GM12801 (cell line): ENCODE results near the gene PDE6A.

Source experiments
- CTCF ChIP-seq: IDR thresholded peaks from one replicate; pipeline ENCODE4 v1.5.1; 2011; ENCODE audit warnings: control low read depth; ENCODE audit not compliant: insufficient read length; ENCODE audit errors: extremely low read depth

The PDE6A gene

GRCh38 chr5:149820536-149821510 lies 123.8 kb downstream of the PDE6A start:
- TF ChIP-seq CTCF = no peak

GRCh38 chr5:149820012-149820411 lies 124.6 kb downstream of the PDE6A start:
- TF ChIP-seq CTCF = no peak

- TF ChIP-seq CTCF = no peak
These were observed 126.5 kb downstream of the PDE6A start for GRCh38 chr5:149818116-149818515.

GRCh38 chr5:149817539-149818060 lies 127.0 kb downstream of the PDE6A start:
- no peak for TF ChIP-seq CTCF

- TF ChIP-seq CTCF = no peak
These were observed 127.9 kb downstream of the PDE6A start for GRCh38 chr5:149816661-149817060.

GRCh38 chr5:149811453-149811852 lies 133.1 kb downstream of the PDE6A start:
- no peak for TF ChIP-seq CTCF

- TF ChIP-seq CTCF = no peak
These were observed 133.7 kb downstream of the PDE6A start for GRCh38 chr5:149810856-149811255.
